ENCODE results near the gene BTBD17. TPM values are rescaled to one million over a fixed set of nuclear protein-coding genes. Genes with fewer than 3 reads are reported as not detected.

BTBD17 gene
- total RNA-seq, 2 donors from 2014 or later, result 0.22 TPM; not detected in 1

DNA sequence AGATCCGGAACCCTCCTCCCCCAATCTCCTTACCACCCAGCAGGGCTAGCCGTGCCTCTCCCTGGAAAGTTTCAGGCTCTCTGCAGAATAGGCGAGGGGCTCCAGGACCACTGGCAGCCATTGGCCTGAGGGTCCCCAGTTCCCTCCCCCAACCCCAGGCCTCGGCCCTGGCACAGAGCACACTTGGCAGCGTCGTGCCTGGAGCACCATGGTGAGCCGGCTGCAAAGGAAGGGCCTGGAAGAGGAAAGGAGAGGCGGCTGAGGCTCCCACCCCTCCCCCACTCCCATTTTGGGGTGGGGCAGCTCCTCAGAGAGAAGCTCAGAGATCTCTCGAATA is 369 bp upstream of the BTBD17 start:
- Histone ChIP-seq H3K4me1 (peaks cover 3% of the 10 kb centered on the region), H3K9me3 (no peaks in the 10 kb centered on the region), H3K27me3 (peaks cover 22% of the 10 kb centered on the region), H3K4me3 (no peak overlapping the region), H3K36me3 (no peaks in the 10 kb centered on the region), H3K27ac (no peak overlapping the region), H3K9ac (ENCODE audit: low read depth in 2 of 2, low read length in 2 of 2) (no peak overlapping the region)
- intact Hi-C loops (cut with DNase I), result loop anchor here (5.0 kb wide), 1 partner anchor 150 kb away; the partner anchor contains the start of gene TTYH2
- TF ChIP-seq, protein P1, sequence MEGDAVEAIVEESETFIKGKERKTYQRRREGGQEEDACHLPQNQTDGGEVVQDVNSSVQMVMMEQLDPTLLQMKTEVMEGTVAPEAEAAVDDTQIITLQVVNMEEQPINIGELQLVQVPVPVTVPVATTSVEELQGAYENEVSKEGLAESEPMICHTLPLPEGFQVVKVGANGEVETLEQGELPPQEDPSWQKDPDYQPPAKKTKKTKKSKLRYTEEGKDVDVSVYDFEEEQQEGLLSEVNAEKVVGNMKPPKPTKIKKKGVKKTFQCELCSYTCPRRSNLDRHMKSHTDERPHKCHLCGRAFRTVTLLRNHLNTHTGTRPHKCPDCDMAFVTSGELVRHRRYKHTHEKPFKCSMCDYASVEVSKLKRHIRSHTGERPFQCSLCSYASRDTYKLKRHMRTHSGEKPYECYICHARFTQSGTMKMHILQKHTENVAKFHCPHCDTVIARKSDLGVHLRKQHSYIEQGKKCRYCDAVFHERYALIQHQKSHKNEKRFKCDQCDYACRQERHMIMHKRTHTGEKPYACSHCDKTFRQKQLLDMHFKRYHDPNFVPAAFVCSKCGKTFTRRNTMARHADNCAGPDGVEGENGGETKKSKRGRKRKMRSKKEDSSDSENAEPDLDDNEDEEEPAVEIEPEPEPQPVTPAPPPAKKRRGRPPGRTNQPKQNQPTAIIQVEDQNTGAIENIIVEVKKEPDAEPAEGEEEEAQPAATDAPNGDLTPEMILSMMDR (IDR thresholded peaks at IDR 0.05), result no peak
- no peak for DNase-seq

DNA sequence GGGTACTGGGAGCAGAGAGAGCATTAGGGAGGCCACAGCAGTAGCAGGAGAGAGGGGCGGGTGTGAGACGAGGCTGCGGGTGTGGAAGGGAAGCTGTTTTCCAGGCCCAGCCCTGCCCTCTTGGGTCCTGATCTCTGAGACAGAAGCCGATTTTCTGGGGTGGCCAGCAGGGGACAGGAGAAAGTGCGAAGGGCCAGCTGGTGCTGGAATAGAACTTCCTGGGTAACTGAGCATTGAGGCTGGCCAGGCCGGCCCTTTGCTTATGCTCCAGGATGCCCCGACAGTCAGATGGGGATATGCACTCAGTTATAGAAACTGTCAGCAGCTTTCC is 804 bp downstream of the BTBD17 start:
- H3K4me3 ChIP-seq, result no peak overlapping the region
- H3K9ac ChIP-seq (ENCODE audit: low read depth in 2 of 2, low read length in 2 of 2), result no peak overlapping the region
- H3K27ac ChIP-seq, result no peak overlapping the region
- intact Hi-C loops (cut with DNase I), result loop anchor here (5.0 kb wide), 1 partner anchor 149 kb away; the partner anchor contains the start of gene TTYH2
- H3K4me1 ChIP-seq, result peaks cover 5% of the 10 kb centered on the region
- H3K9me3 ChIP-seq, result no peaks in the 10 kb centered on the region
- H3K36me3 ChIP-seq, result no peaks in the 10 kb centered on the region
- DNase-seq, result no peak
- TF ChIP-seq, protein P1 (IDR thresholded peaks at IDR 0.05), result no peak
- peaks cover 33% of the 10 kb centered on the region for H3K27me3 ChIP-seq

DNA sequence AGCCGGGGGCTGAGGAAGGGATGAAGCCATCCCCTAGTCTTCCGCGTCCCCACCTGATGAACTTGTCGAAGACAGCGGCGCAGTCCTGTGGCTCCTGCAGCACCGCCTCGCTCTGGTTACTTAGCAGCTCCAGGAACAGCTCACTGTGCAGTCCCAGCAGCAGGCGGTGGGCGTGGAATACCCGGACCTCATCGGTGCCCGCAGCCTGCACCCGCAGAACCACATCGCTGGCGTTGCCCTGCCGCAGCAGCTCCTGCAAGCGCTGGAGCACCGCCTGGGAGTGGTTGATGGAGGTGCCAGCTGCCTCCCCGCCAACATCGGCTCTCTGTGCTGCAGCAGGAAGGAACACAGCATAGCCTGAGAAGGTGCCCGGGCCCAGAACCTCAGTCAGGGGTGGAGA is 1.8 kb downstream of the BTBD17 start:
- TF ChIP-seq, protein P1 (IDR thresholded peaks at IDR 0.05), result no peak
- intact Hi-C loops (cut with DNase I), result loop anchor here (5.0 kb wide), 2 partner anchors 58 to 148 kb away; partner anchors contain the start of gene TTYH2
- Histone ChIP-seq H3K27ac (no peak overlapping the region), H3K4me1 (peaks cover 5% of the 10 kb centered on the region), H3K9ac (ENCODE audit: low read depth in 2 of 2, low read length in 2 of 2) (no peak overlapping the region), H3K36me3 (no peaks in the 10 kb centered on the region), H3K27me3 (peaks cover 41% of the 10 kb centered on the region), H3K4me3 (no peak overlapping the region), H3K9me3 (no peaks in the 10 kb centered on the region)
- DNase-seq, result no peak

DNA sequence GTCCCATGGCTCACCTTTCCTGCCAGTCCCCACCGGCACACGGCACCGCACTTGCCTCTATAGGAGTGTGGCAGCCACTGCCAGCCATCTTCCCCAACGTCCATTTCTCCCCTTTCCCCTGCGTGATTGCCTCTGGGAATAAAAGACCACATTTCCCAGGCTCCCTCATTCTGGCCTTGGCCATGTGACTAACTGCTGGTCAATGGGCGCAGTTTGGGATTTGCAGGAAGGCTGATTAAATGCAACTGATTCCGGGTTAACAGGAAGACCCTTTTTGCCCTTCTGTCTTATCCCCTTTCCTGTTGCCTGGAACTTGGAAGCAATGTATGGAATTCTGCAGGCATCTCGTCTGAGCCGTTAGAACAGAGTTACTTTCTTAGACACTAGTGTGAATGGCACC is 3.0 kb downstream of the BTBD17 start:
- no peak overlapping the region for H3K9ac ChIP-seq (ENCODE audit: low read depth in 2 of 2, low read length in 2 of 2)
- DNase-seq, result no peak
- H3K4me3 ChIP-seq, result no peak overlapping the region
- H3K27ac ChIP-seq, result no peak overlapping the region
- peaks cover 5% of the 10 kb centered on the region for H3K4me1 ChIP-seq
- H3K36me3 ChIP-seq, result no peaks in the 10 kb centered on the region
- TF ChIP-seq, protein P1 (IDR thresholded peaks at IDR 0.05), result no peak
- H3K27me3 ChIP-seq, result peaks cover 48% of the 10 kb centered on the region
- intact Hi-C loops (cut with DNase I), result loop anchor here (5.0 kb wide), 1 partner anchor 56 kb away; no protein-coding TSS in a partner anchor
- no peaks in the 10 kb centered on the region for H3K9me3 ChIP-seq

DNA sequence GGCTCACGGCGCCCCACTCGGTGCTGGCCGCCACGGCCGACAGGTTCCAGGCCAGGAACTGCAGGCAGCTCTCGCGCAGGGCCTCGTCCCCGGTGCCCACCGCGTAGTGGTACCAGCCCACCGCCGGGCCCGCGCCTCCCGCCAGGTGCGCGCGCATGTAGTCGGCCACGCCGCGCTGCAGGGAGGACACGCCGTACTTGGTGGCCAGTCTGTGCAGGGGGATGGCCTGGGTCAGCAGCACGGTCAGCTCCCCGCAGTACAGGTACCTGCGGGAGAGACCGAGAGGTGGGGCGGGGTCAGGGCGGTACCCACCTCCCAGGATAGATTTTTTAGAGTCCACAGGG is 4.2 kb downstream of the BTBD17 start:
- intact Hi-C loops (cut with DNase I), result loop anchor here (5.0 kb wide), 1 partner anchor 55 kb away; no protein-coding TSS in a partner anchor
- Histone ChIP-seq H3K9me3 (no peaks in the 10 kb centered on the region), H3K36me3 (no peaks in the 10 kb centered on the region), H3K9ac (ENCODE audit: low read depth in 2 of 2, low read length in 2 of 2) (no peak overlapping the region), H3K27ac (no peak overlapping the region), H3K4me3 (no peak overlapping the region), H3K4me1 (peaks cover 5% of the 10 kb centered on the region), H3K27me3 (peaks cover 52% of the 10 kb centered on the region)
- DNase-seq, result no peak
- TF ChIP-seq, protein P1 (IDR thresholded peaks at IDR 0.05), result no peak

All from colonic mucosa (tissue), 4 donors.